WTC11 (cell line): ENCODE results near the gene RASAL3. TPM values are rescaled to one million over a fixed set of nuclear protein-coding genes. Genes with fewer than 3 reads are reported as not detected.

Experiments
- ATAC-seq: fragments of 200-7000 bp; cut with Tn5 transposase; 2 replicates; pipeline ENCODE4 v1.10.0; 2021; ENCODE audit warnings: mild to moderate bottlenecking, moderate library complexity
- CTCF ChIA-PET: fragments of 300-600 bp; sonication (Branson Sonifier 250); formaldehyde crosslinking; loops from one replicate; lab custom pipeline; 2021; ENCODE audit warnings: antibody characterized with exemption; lab: Charles Lee
- POLR2A ChIA-PET: fragments of 350-600 bp; sonication (Branson Sonifier 250); formaldehyde crosslinking; loops from one replicate; lab custom pipeline; 2021; ENCODE audit warnings: antibody characterized with exemption; lab: Charles Lee
- DNase-seq: peaks from one replicate; pipeline ENCODE4 v3.0.0; 2021; ENCODE audit warnings: low spot score
- H3K27ac Mint-ChIP-seq: 2 replicates; pipeline ENCODE4 v1.8.0; 2021; ENCODE audit warnings: mixed read lengths
- H3K27me3 Mint-ChIP-seq: 2 replicates; pipeline ENCODE4 v1.8.0; 2021; ENCODE audit warnings: low read depth, mild to moderate bottlenecking, moderate library complexity, mixed read lengths
- H3K36me3 Mint-ChIP-seq: 2 replicates; pipeline ENCODE4 v1.8.0; 2021; ENCODE audit warnings: mixed read lengths
- H3K4me1 Mint-ChIP-seq: 2 replicates; pipeline ENCODE4 v1.8.0; 2022; ENCODE audit warnings: mixed read lengths
- H3K4me3 Mint-ChIP-seq: 2 replicates; pipeline ENCODE4 v1.8.0; 2021; ENCODE audit warnings: mild to moderate bottlenecking, moderate library complexity, mixed read lengths
- H3K9me3 Mint-ChIP-seq: 2 replicates; pipeline ENCODE4 v1.8.0; 2021; ENCODE audit warnings: mixed read lengths
- AFF4 ChIP-seq: sonication (generic); formaldehyde crosslinking; IDR thresholded peaks from 2 replicates; pipeline ENCODE4 v1.8.1; 2023; ENCODE audit warnings: mild to moderate bottlenecking, missing genetic modification reagents, borderline replicate concordance
- AR ChIP-seq: fragments of 250-450 bp; sonication (Bioruptor Pico); IDR thresholded peaks from 2 replicates; pipeline ENCODE4 v1.9.0; 2021; ENCODE audit warnings: mild to moderate bottlenecking
- ATF1 ChIP-seq: sonication (generic); formaldehyde crosslinking; IDR thresholded peaks from 2 replicates; pipeline ENCODE4 v1.8.1; 2023; ENCODE audit warnings: mild to moderate bottlenecking, moderate library complexity, missing genetic modification reagents
- ATF6 ChIP-seq: sonication (generic); formaldehyde crosslinking; IDR thresholded peaks from 2 replicates; pipeline ENCODE4 v1.8.1; 2023; ENCODE audit warnings: mild to moderate bottlenecking, missing genetic modification reagents
- E2F4 ChIP-seq: sonication (generic); formaldehyde crosslinking; IDR thresholded peaks from 2 replicates; pipeline ENCODE4 v1.8.1; 2022; ENCODE audit warnings: low read depth, mild to moderate bottlenecking, moderate library complexity, missing genetic modification reagents, borderline replicate concordance
- ETV6 ChIP-seq: sonication (generic); formaldehyde crosslinking; IDR thresholded peaks from 2 replicates; pipeline ENCODE4 v1.8.1; 2022; ENCODE audit warnings: mild to moderate bottlenecking, missing genetic modification reagents
- GTF2I ChIP-seq: fragments of 250-450 bp; sonication (Bioruptor Pico); conservative IDR thresholded peaks from 2 replicates; pipeline ENCODE4 v1.4.0; 2021; ENCODE audit warnings: mild to moderate bottlenecking
- HMGXB4 ChIP-seq: sonication (generic); formaldehyde crosslinking; IDR thresholded peaks from 2 replicates; pipeline ENCODE4 v1.8.1; 2023; ENCODE audit warnings: mild to moderate bottlenecking, moderate library complexity, missing genetic modification reagents
- MYBL2 ChIP-seq: sonication (generic); formaldehyde crosslinking; IDR thresholded peaks from 2 replicates; pipeline ENCODE4 v1.8.1; 2023; ENCODE audit warnings: mild to moderate bottlenecking, moderate library complexity, missing genetic modification reagents
- PRDM15 ChIP-seq: sonication (generic); formaldehyde crosslinking; IDR thresholded peaks from 2 replicates; pipeline ENCODE4 v1.8.0; 2022; ENCODE audit warnings: missing genetic modification reagents
- PREB ChIP-seq: sonication (generic); formaldehyde crosslinking; IDR thresholded peaks from 2 replicates; pipeline ENCODE4 v1.8.1; 2022; ENCODE audit warnings: mild to moderate bottlenecking, missing genetic modification reagents, moderate library complexity, borderline replicate concordance
- SMAD3 ChIP-seq: sonication (generic); formaldehyde crosslinking; IDR thresholded peaks from 2 replicates; pipeline ENCODE4 v1.8.0; 2022; ENCODE audit warnings: missing genetic modification reagents, mild to moderate bottlenecking, borderline replicate concordance
- SOX15 ChIP-seq: fragments of 250-450 bp; sonication (Bioruptor Pico); IDR thresholded peaks from 2 replicates; pipeline ENCODE4 v1.9.0; 2021; ENCODE audit warnings: mild to moderate bottlenecking
- SP1 ChIP-seq: sonication (generic); formaldehyde crosslinking; conservative IDR thresholded peaks from 2 replicates; pipeline ENCODE4 v1.8.1; 2022; ENCODE audit warnings: missing genetic modification reagents
- ZMAT4 ChIP-seq: fragments of 250-450 bp; sonication (Bioruptor Pico); IDR thresholded peaks from 2 replicates; pipeline ENCODE4 v1.9.0; 2021; ENCODE audit warnings: mild to moderate bottlenecking
- ZNF425 ChIP-seq: fragments of 250-450 bp; sonication (Bioruptor Pico); conservative IDR thresholded peaks from 2 replicates; pipeline ENCODE4 v1.9.0; 2021; ENCODE audit warnings: mild to moderate bottlenecking
- total RNA-seq: library from RNA; stranded (reverse); gene quantifications from 3 replicates; pipeline ENCODE4 v1.2.3, GENCODE V29; 2021

The RASAL3 gene
- total RNA-seq, 1 experiment from 2014 or later, result 1.6 TPM

- TF ChIP-seq GTF2I (CRISPR knock-in tag), result no peak
- no peak for TF ChIP-seq PREB
- TF ChIP-seq SP1 (CRISPR knock-in tag), result no peak
- TF ChIP-seq MYBL2 (CRISPR knock-in tag), result no peak
- no peak for TF ChIP-seq ATF1
- no peak for TF ChIP-seq ETV6
- no peak for TF ChIP-seq SOX15
- TF ChIP-seq E2F4, result no peak
- no peak for TF ChIP-seq ATF6 (CRISPR knock-in tag)
- TF ChIP-seq AR (CRISPR knock-in tag), result no peak
These were observed 34.6 kb upstream of the RASAL3 start (continued) for GRCh38 chr19:15498910-15499309.

GRCh38 chr19:15498156-15498858 lies 34.0 kb upstream of the RASAL3 start:
- Mint-ChIP-seq H3K27me3 (peaks cover 10% of the 10 kb centered on the region), H3K27ac (no peak overlapping the region), H3K36me3 (no peaks in the 10 kb centered on the region), H3K4me3 (no peak overlapping the region), H3K4me1 (peaks cover 4% of the 10 kb centered on the region), H3K9me3 (peaks cover 11% of the 10 kb centered on the region)
- no peak for ATAC-seq
- DNase-seq, result no peak
- POLR2A ChIA-PET, result no interaction called here
- CTCF ChIA-PET, result interaction anchor here (1.2 kb wide), 1 partner anchor 57 kb away, joined by 3 read pairs; no protein-coding TSS in a partner anchor
- TF ChIP-seq ZMAT4, result no peak
- no peak for TF ChIP-seq PRDM15
- no peak for TF ChIP-seq SMAD3
- no peak for TF ChIP-seq ZNF425 (CRISPR knock-in tag)
- no peak for TF ChIP-seq AFF4
- TF ChIP-seq HMGXB4, result no peak
